HG03064 (cell line): ENCODE data around the gene GNAO1.

Experiments used
- ATAC-seq: cut with Tn5 transposase; IDR thresholded peaks from one replicate; pipeline ENCODE4 v1.9.1; 2021; ENCODE audit warnings: low read depth; ENCODE audit not compliant: unreplicated experiment

GNAO1 gene

DNA sequence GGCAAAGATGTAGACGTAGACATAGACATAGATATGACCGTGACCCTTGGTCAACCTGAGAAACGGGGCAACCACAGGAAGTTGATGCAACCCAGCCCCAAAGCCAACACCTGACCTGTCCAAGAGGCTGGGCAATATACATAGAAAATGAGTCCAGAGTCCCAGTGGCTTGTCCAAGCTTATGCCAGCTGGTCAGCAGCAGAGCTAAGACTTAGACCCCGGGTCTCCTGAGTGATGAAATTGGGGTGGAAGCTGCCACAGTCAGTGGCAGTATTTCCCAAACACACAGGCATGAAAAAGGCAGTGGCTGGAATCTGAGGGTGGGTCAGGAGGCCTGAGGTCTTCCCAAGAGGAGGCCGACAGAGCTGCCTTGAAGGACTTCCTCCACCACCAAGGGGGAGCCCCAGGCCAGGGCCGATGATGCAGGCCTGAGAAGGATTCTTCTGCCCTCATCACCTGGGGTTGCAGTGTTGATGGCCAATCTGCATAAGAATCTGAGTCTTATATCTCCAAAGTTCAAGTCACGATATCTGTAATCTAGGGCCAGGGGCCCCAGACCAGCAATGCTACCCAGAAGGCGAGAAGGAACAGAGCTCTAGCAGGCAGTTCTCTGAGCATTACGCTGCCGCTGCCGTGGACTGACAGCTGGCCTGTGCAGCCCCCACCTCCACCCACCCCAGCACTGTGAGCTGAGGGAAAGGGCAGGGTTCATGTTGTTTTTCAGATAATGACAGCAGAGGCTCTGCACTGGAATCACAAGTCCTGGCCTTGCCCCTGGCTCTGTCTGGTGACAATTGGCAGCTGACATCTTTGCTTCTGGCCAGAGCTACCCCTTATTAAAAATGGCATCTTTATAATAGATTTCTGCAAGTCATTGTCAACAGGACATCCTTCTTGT lies 72.7 kb downstream of the GNAO1 start:
- ATAC-seq = no peak

GRCh38 chr16:56264609-56264972 lies 73.3 kb downstream of the GNAO1 start:
- ATAC-seq = no peak

DNA sequence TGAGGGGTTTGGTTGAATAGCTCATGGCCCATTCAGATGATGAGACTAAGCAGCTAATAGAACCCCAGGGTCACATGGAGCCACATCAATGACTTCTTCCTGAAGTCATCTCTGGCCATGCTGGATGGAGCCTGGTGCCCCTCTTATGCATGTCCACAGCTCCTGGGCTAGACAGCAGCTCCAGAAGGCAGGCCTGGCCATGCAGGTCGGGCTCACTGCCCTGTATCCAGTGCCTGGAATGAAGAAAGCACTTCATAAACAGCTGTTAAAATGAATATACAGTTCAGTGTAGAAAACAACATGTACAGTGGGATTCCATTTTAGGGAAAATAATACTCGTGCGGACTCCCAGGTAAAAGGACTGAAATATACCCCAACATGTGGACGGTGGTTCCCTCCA lies 73.9 kb downstream of the GNAO1 start:
- ATAC-seq = no peak

GRCh38 chr16:56265746-56266145 lies 74.5 kb downstream of the GNAO1 start:
- no peak for ATAC-seq

DNA sequence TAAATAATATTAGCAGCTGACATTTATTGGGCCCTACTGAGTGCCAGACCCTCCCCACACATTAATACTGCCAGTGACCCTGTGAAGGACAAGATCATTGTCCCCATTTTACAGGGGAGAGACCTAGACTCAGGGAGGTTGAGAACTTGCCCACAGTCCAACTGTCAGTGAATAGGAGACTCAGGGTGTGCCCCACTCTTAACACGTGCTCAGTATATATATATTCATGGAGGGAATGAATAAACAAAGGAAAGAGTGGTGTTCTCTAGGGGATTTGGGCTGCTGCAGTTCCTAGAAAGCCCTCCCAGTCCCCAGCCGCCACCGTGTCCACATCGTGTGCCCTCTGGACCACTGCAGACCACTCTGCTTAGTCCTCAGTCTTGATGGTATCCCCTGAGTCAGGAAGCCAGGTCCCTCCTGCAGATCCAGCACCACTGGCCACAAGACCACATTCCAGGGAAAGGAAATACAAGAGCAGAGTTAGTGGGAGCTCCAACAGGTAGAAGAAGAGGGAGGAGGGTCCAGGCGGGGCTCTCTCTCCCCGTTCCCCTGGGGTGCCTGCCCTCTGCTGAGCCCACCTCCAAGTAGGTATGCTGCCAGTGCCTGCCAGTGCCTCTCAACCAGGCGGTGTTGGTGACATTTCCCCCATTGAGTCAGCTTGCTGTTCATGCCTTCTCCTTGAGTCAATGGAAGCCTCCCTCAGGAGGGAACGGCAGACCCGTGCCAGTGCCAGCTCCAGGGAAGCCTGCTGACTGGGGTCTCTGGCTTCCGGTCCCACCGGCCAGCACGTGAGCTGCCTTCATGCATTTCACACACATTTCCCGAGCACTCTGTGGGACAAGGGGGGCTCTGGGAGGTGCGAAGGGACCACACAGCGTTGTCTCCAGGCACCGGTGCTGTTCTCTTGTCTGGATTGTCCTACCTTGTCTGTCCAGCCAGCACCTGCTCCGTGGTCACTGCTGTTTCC lies 75.6 kb downstream of the GNAO1 start:
- no peak for ATAC-seq

DNA sequence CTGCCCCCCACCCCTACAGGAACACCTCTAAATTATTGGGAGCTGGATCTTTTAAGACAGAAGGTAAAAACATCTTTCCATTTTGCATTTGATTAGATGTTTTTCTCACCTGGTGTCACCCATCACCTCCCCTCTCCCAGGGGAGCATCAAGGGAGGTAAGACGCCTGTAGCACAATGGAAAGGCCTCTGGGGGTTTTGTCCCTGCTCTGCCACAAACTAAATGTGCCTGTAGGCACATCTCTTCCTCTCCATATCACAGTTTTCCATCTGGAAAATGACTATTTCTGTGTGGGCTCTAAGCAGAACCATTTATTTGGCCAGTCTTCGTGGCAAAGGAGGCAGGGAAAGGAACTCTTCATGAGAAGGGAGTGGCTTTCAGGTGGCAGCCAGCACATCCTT lies 76.6 kb downstream of the GNAO1 start:
- ATAC-seq = no peak

- no peak for ATAC-seq
These were observed 77.5 kb downstream of the GNAO1 start for GRCh38 chr16:56268799-56269198.

DNA sequence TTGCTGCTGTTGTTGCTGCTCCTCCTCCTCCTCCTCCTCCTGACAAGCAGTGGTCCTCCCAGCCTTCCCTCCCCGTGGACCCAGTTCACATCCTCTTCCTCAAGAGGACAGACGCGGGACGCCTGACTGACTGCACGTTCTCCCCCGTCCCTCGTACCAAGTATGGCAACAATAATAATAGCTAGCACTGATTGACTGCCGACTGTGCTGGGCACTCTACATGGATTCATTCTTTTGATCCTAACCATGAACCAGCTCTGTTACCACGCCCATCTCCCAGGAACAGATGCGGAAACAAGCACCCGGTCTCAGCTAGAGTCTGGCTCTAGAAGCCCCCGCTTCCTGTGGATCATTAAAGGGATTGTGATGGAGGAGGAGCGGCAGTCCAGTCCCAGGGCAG lies 78.0 kb downstream of the GNAO1 start:
- no peak for ATAC-seq

- ATAC-seq = no peak
These were observed 78.8 kb downstream of the GNAO1 start for GRCh38 chr16:56269811-56270684.

- no peak for ATAC-seq
These were observed 79.5 kb downstream of the GNAO1 start for GRCh38 chr16:56270828-56271227.

GRCh38 chr16:56272583-56272894 lies 81.2 kb downstream of the GNAO1 start:
- no peak for ATAC-seq

- no peak for ATAC-seq
These were observed 82.3 kb downstream of the GNAO1 start for GRCh38 chr16:56273615-56274014.

- ATAC-seq = no peak
These were observed 83.1 kb downstream of the GNAO1 start for GRCh38 chr16:56274369-56274768.

DNA sequence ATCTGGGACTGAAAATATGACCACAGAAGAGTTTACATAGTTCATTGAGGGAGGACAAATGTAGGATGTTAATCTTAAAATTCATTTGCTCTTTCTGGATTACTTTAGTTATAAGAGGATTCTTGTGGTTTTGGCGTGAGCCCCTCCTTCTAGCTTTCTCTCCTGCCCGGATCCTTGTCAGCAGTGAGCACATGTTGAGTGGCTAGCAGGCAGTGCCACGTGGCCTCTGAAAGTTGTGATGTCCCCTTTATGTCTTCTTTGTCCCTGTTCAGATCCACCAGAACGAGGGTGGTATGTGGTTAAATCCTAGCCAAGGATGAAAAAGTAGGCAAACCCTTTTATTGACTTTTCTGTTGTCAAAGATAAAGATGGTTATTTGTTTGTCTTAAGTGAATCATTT lies 83.8 kb downstream of the GNAO1 start:
- ATAC-seq = no peak

- ATAC-seq = no peak
These were observed 84.5 kb downstream of the GNAO1 start for GRCh38 chr16:56275801-56276200.

- ATAC-seq = no peak
These were observed 85.8 kb downstream of the GNAO1 start for GRCh38 chr16:56277075-56277474.

DNA sequence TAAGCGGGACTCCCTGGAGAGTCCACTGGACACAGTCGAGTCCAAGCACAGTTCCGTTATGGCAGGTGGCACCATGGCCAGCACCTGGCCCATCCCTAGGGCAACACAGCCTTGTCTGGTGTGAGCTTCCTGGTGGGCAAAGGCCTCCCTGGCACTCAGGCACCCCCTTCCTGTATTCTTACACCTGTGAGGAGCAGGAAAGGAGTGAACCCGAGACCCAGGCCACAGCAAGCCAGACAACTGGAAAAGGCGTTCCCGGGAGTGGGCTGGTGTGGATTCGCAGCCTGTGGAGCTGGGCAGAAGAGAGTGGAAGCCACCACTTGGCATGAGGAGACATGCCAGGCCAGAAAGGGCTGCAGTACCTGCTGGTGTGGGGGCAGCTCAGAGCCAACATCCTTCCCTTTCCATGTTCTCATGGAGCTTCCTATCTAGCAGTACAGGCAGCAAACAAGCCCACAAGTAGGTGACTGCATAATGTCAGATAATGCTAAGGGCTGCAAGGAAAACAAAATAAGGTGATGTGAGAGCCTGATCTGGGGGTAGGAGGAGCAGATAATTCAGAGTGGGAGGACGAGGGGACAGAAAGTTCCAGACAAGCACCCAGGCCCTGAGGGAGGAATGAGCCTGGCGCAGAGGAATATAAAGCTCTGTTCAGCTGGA lies 87.0 kb downstream of the GNAO1 start:
- ATAC-seq = no peak

DNA sequence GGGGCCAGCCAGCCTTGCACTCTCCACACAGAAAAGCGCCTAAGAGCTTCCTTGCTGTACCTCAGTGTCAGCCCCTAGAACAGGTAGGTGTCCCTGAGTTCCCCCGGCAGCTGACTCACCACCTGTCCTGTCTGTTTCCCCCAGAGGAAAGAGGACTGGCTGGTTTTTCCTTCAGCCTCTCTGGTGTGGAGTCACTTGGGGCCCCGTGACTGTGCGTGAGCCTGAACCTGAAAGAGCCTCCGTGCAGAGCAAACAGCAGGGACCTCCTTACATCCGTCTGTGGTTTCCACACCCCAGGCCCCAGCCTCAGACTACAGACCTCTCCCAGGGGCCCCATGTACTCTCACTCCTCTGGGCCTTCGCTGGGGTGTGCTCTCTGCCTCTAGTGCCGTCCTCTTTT lies 87.8 kb downstream of the GNAO1 start:
- ATAC-seq = no peak

DNA sequence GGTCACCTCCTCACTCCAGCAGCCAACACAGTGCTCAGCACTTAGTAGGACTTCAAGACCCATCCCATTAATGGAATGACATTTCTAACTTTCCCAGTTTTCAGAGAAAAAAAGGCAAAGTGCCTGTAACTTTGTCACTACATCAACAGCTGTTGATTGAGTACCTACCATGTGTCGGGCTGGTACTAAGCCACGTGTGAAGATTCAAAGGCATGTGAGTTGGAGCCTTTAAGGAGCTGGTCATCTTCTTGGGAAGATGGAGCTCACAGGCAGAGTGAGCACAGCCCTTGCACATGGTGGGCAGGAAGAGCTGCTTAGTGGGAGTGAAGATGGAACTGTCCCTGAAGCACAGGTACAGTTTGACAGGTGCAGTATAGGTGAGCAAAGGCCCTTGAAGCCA lies 88.6 kb downstream of the GNAO1 start:
- ATAC-seq = no peak

GRCh38 chr16:56281249-56281805 lies 90.0 kb downstream of the GNAO1 start:
- no peak for ATAC-seq
